ENCODE data around the gene HCN3.
"Not testable (repeated sequence)": the region's sequence is repeated elsewhere in the genome, so short reads cannot be mapped to it uniquely, and the experiment has no call there.

HCN3 gene

DNA sequence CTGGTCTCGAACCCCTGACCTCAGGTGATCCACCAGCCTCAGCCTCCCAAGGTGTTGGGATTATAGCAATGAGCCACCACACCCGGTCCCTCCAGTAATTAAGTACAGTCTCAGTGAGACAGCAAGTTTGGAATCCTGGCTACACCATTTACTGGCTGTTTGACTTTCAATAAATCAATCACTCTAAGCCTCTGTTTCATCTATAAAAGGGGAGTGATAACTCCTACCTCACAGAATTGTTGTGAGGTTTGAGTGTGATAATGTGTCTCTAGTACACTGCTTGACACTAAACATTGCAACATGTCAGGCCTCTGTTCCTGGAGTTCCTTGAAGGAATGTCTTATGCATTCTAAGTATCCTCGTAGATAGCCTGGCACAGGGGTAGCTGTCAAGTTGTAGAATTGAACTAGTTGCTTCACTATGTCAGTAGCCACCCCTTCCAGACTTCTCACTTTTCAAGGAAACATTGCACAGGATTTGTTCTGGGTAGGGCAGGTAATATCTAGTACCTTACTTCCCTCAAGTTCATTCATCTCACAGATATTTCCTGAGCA is 34.4 kb upstream of the HCN3 start:
- Histone ChIP-seq H2AFZ (ENCODE audit: low read length) (no peak overlapping the region), H3K4me2 (ENCODE audit: low read depth, low read length) (no peak overlapping the region), H3K27ac (ENCODE audit: low read length) (no peak overlapping the region), H3K9me3 (replicated peaks; ENCODE audit: insufficient read depth, low read length) (no peaks in the 10 kb centered on the region), H3F3A (ENCODE audit: insufficient read depth, low read length) (peaks cover 14% of the 10 kb centered on the region), H3K36me3 (replicated peaks; ENCODE audit: insufficient read depth, low read length) (no peaks in the 10 kb centered on the region), H3K9ac (ENCODE audit: low read length) (no peak overlapping the region), H3K9me2 (replicated peaks; ENCODE audit: insufficient read depth, low read length) (no peaks in the 10 kb centered on the region), H3K4me3 (ENCODE audit: low read length) (no peak overlapping the region), H3K79me2 (ENCODE audit: low read length) (0 out of 2 replicates have a peak, but pooled peaks cover 6% of the 10 kb centered on the region), H3K4me1 (ENCODE audit: low read length) (peaks cover 13% of the 10 kb centered on the region), H3K27me3 (replicated peaks; ENCODE audit: insufficient read depth, low read length) (no peaks in the 10 kb centered on the region), H4K20me1 (ENCODE audit: insufficient read depth, low read length) (no peaks in the 10 kb centered on the region)
- DNase-seq, result no peak
- TF ChIP-seq EZH2phosphoT487 (IDR thresholded peaks at IDR 0.05; ENCODE audit: low read length) (no peak), EZH2 (optimal IDR thresholded peaks at IDR 0.05; ENCODE audit: low read depth, low read length) (no peak)
- TF ChIP-seq, protein P1, sequence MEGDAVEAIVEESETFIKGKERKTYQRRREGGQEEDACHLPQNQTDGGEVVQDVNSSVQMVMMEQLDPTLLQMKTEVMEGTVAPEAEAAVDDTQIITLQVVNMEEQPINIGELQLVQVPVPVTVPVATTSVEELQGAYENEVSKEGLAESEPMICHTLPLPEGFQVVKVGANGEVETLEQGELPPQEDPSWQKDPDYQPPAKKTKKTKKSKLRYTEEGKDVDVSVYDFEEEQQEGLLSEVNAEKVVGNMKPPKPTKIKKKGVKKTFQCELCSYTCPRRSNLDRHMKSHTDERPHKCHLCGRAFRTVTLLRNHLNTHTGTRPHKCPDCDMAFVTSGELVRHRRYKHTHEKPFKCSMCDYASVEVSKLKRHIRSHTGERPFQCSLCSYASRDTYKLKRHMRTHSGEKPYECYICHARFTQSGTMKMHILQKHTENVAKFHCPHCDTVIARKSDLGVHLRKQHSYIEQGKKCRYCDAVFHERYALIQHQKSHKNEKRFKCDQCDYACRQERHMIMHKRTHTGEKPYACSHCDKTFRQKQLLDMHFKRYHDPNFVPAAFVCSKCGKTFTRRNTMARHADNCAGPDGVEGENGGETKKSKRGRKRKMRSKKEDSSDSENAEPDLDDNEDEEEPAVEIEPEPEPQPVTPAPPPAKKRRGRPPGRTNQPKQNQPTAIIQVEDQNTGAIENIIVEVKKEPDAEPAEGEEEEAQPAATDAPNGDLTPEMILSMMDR (IDR thresholded peaks at IDR 0.05; ENCODE audit: low read length), result no peak

DNA sequence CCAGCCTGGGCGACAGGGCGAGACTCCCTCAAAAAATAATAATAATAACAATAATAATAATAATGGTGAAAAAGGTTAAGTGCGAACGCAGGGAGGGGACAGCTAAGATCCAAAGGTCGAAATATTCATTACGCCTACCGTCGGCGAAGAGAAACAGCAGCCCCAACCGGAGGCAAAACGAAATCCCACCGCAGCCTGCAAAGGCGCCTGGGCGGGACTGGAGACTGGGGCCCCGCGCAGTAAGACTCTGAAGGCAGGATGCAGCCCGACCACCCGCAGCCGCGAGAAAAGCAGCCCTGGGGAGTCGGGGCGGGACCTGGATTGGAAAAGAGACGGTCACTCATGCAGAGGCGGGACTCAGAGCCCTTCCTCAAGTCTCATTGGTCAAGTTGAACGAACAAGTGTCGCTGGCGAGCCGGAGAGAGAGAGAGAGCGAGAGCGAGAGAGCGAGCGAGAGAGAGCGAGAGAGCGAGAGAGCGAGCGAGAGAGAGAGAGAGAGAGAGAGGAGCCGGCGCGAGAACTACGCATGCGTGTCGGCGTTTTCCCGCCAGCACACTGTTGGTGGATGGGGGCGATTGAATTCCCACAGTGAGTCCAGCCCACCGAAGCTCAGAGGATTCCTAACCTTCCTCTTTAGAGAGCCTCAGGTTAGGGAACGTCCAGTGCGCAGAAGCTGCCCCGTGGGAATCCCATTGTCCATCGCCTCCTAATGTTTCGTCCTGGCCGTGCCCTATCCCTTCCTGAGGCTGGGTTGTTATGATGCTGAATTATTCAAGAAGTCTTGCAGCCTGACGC is 32.7 kb upstream of the HCN3 start:
- Histone ChIP-seq H3K9ac (ENCODE audit: low read length) (peak overlapping the region; percentile 65), H3F3A (ENCODE audit: insufficient read depth, low read length) (peaks cover 14% of the 10 kb centered on the region), H2AFZ (ENCODE audit: low read length) (peak overlapping the region; percentile 94), H3K4me3 (ENCODE audit: low read length) (peak overlapping the region; percentile 78), H3K27me3 (replicated peaks; ENCODE audit: insufficient read depth, low read length) (no peaks in the 10 kb centered on the region), H3K4me1 (ENCODE audit: low read length) (peaks cover 13% of the 10 kb centered on the region), H3K4me2 (ENCODE audit: low read depth, low read length) (peak overlapping the region; percentile 95), H3K79me2 (ENCODE audit: low read length) (0 out of 2 replicates have a peak, but pooled peaks cover 6% of the 10 kb centered on the region), H3K36me3 (replicated peaks; ENCODE audit: insufficient read depth, low read length) (no peaks in the 10 kb centered on the region), H3K27ac (ENCODE audit: low read length) (peak overlapping the region; percentile 39; the same call in 1 of the 2 replicates), H3K9me3 (replicated peaks; ENCODE audit: insufficient read depth, low read length) (no peaks in the 10 kb centered on the region), H3K9me2 (replicated peaks; ENCODE audit: insufficient read depth, low read length) (no peaks in the 10 kb centered on the region), H4K20me1 (ENCODE audit: insufficient read depth, low read length) (no peaks in the 10 kb centered on the region)
- DNase-seq, result peak; percentile 100
- TF ChIP-seq EZH2 (optimal IDR thresholded peaks at IDR 0.05; ENCODE audit: low read depth, low read length), result no peak
- TF ChIP-seq, protein P1 (IDR thresholded peaks at IDR 0.05; ENCODE audit: low read length), result peak; percentile 41

DNA sequence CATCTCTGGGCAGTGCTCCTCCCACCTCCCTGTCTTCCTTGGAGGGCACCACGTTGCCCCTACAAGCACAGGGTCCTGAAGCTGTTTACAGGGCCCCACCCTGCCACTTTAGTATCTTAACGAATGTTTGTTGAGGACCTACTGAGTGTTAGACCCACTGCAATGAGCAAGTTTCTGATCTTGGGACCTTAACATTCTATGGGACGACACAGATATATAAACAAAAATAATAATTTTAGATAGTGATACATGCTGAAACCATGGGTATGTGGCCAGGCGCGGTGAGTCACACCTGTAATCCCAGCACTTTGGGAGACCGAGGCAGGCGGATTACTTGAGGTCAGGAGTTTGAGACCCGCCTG is 32.1 kb upstream of the HCN3 start:
- TF ChIP-seq EZH2phosphoT487 (IDR thresholded peaks at IDR 0.05; ENCODE audit: low read length) (no peak), EZH2 (optimal IDR thresholded peaks at IDR 0.05; ENCODE audit: low read depth, low read length) (no peak)
- TF ChIP-seq, protein P1 (IDR thresholded peaks at IDR 0.05; ENCODE audit: low read length), result no peak
- Histone ChIP-seq H3K4me3 (ENCODE audit: low read length) (peak overlapping the region; percentile 78), H3K9me3 (replicated peaks; ENCODE audit: insufficient read depth, low read length) (no peaks in the 10 kb centered on the region), H3K4me2 (ENCODE audit: low read depth, low read length) (peak overlapping the region; percentile 95), H2AFZ (ENCODE audit: low read length) (peak overlapping the region; percentile 94), H3K79me2 (ENCODE audit: low read length) (no peaks in the 10 kb centered on the region), H3K9me2 (replicated peaks; ENCODE audit: insufficient read depth, low read length) (no peaks in the 10 kb centered on the region), H3K36me3 (replicated peaks; ENCODE audit: insufficient read depth, low read length) (no peaks in the 10 kb centered on the region), H3K9ac (ENCODE audit: low read length) (peak overlapping the region; percentile 65), H3K27me3 (replicated peaks; ENCODE audit: insufficient read depth, low read length) (no peaks in the 10 kb centered on the region), H3K4me1 (ENCODE audit: low read length) (peaks cover 13% of the 10 kb centered on the region), H3F3A (ENCODE audit: insufficient read depth, low read length) (peaks cover 14% of the 10 kb centered on the region), H3K27ac (ENCODE audit: low read length) (peak overlapping the region; percentile 39; the same call in 1 of the 2 replicates), H4K20me1 (ENCODE audit: insufficient read depth, low read length) (no peaks in the 10 kb centered on the region)
- no peak for DNase-seq

DNA sequence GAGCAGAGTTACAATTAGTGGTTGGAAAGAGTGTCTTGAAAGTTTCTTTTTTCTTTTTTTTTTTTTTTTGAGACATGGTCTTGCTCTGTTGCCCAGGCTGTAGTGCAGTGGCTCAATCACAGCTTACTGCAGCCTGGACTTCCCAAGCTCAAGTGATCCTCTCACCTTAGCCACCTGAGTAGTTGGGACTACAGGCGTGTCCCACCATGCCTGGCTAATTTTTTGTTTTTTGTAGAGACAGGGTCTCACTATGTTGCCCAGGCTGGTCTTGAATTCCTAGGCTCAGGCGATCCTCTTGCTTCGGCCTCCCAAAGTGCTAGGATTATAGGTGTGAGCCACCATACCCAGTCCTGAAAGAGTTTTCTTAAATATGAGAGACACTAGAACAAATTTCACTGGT is 30.5 kb upstream of the HCN3 start:
- H3K9me2 ChIP-seq (replicated peaks; ENCODE audit: insufficient read depth, low read length); H3K4me2 ChIP-seq (ENCODE audit: low read depth, low read length); H3K9me3 ChIP-seq (replicated peaks; ENCODE audit: insufficient read depth, low read length); H3K4me3 ChIP-seq (ENCODE audit: low read length); H3K27ac ChIP-seq (ENCODE audit: low read length); DNase-seq; H3K79me2 ChIP-seq (ENCODE audit: low read length); H3K9ac ChIP-seq (ENCODE audit: low read length); H3K27me3 ChIP-seq (replicated peaks; ENCODE audit: insufficient read depth, low read length); H3K36me3 ChIP-seq (replicated peaks; ENCODE audit: insufficient read depth, low read length); H4K20me1 ChIP-seq (ENCODE audit: insufficient read depth, low read length); H2AFZ ChIP-seq (ENCODE audit: low read length); H3K4me1 ChIP-seq (ENCODE audit: low read length): not testable (repeated sequence)
- H3F3A ChIP-seq (ENCODE audit: insufficient read depth, low read length), result peaks cover 14% of the 10 kb centered on the region

Measured in MM.1S (cell line).